ENCODE measurements around the gene SSBP3.
"Not testable (repeated sequence)": the region's sequence is repeated elsewhere in the genome, so short reads cannot be mapped to it uniquely, and the experiment has no call there.

Gene SSBP3

GRCh38 chr1:54391450-54392209 is 14.6 kb downstream of the SSBP3 start:
- no peak for DNase-seq

GRCh38 chr1:54390655-54391054 is 15.5 kb downstream of the SSBP3 start:
- DNase-seq = no peak

- not testable (repeated sequence) for DNase-seq
Observed at GRCh38 chr1:54389608-54390007, 16.6 kb downstream of the SSBP3 start.

GRCh38 chr1:54387419-54387818 is 18.8 kb downstream of the SSBP3 start:
- DNase-seq = no peak

GRCh38 chr1:54385727-54386022 is 20.5 kb downstream of the SSBP3 start:
- no peak for DNase-seq

GRCh38 chr1:54384918-54385726 is 21.1 kb downstream of the SSBP3 start:
- DNase-seq = no peak

GRCh38 chr1:54384471-54384870 is 21.7 kb downstream of the SSBP3 start:
- DNase-seq = no peak

- no peak for DNase-seq
Observed at GRCh38 chr1:54381524-54381923, 24.7 kb downstream of the SSBP3 start.

GRCh38 chr1:54380290-54380882 is 25.8 kb downstream of the SSBP3 start:
- DNase-seq = no peak

GRCh38 chr1:54379555-54380289 is 26.5 kb downstream of the SSBP3 start:
- no peak for DNase-seq

GRCh38 chr1:54378874-54379554 is 27.2 kb downstream of the SSBP3 start:
- no peak for DNase-seq

- no peak for DNase-seq
Observed at GRCh38 chr1:54378157-54378873, 27.9 kb downstream of the SSBP3 start.

- DNase-seq = no peak
Observed at GRCh38 chr1:54377040-54377691, 29.0 kb downstream of the SSBP3 start.

GRCh38 chr1:54376430-54377039 is 29.7 kb downstream of the SSBP3 start:
- DNase-seq = no peak

- DNase-seq = no peak
Observed at GRCh38 chr1:54375712-54376429, 30.3 kb downstream of the SSBP3 start.

- no peak for DNase-seq
Observed at GRCh38 chr1:54375298-54375697, 30.9 kb downstream of the SSBP3 start.

- DNase-seq = no peak
Observed at GRCh38 chr1:54374766-54375165, 31.4 kb downstream of the SSBP3 start.

- no peak for DNase-seq
Observed at GRCh38 chr1:54372978-54373377, 33.2 kb downstream of the SSBP3 start.

GRCh38 chr1:54371942-54372275 is 34.3 kb downstream of the SSBP3 start:
- no peak for DNase-seq
